Midbrain (tissue), 1 donor: ENCODE measurements around the gene PCDHA9.
"Not testable (repeated sequence)": the region's sequence is repeated elsewhere in the genome, so short reads cannot be mapped to it uniquely, and the experiment has no call there.

Experiments used
- DNase-seq: peaks from one replicate; lab custom pipeline; 2025; lab: John Stamatoyannopoulos, UW

Gene PCDHA9

GRCh38 chr5:140835622-140836510, 12.3 kb upstream of the PCDHA9 start:
- DNase-seq, result no peak

GRCh38 chr5:140840978-140841962, 6.9 kb upstream of the PCDHA9 start, which contains the start of gene PCDHA8:
Gene PCDHA8 (plus strand): TSS chr5:140841187. CDS start chr5:140841322, 135 bp downstream.
- DNase-seq, result peak; percentile 40

DNA sequence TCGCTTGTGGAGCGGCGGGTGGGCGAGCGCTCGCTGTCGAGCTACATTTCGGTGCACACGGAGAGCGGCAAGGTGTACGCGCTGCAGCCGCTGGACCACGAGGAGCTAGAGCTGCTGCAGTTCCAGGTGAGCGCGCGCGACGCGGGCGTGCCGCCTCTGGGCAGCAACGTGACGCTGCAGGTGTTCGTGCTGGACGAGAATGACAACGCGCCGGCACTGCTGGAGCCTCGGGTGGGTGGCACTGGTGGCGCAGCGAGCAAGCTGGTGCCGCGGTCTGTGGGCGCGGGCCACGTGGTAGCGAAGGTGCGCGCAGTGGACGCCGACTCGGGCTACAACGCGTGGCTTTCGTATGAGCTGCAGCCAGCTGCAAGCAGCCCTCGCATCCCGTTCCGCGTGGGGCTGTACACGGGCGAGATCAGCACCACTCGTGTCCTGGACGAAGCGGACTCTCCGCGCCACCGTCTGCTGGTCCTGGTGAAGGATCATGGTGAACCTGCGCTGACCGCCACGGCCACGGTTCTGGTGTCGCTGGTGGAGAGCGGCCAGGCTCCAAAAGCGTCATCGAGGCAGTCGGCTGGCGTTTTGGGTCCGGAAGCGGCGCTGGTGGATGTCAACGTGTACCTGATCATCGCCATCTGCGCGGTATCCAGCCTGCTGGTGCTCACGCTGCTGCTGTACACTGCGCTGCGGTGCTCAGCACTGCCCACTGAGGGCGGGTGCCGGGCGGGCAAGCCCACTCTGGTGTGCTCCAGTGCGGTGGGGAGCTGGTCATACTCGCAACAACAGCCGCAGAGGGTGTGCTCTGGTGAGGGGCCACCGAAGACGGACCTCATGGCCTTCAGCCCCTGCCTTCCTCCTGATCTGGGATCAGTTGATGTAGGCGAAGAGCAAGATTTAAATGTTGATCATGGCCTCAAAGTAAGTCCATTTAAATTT, 5.1 kb upstream of the PCDHA9 start:
- no peak for DNase-seq

DNA sequence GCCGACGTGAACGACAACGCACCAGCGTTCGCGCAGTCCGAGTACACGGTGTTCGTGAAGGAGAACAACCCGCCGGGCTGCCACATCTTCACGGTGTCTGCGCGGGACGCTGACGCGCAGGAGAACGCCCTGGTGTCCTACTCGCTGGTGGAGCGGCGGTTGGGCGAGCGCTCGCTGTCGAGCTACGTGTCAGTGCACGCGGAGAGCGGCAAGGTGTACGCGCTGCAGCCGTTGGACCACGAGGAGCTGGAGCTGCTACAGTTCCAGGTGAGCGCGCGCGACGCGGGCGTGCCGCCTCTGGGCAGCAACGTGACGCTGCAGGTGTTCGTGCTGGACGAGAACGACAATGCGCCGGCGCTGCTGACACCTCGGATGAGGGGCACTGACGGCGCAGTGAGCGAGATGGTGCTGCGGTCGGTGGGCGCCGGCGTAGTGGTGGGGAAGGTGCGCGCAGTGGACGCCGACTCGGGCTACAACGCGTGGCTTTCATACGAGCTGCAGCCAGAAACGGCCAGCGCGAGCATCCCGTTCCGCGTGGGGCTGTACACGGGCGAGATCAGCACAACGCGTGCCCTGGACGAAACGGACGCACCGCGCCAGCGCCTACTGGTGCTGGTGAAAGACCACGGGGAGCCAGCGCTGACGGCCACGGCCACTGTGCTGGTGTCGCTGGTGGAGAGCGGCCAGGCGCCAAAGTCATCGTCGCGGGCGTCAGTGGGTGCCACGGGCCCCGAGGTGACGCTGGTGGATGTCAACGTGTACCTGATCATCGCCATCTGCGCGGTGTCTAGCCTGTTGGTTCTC, 1.9 kb downstream of the PCDHA9 start:
- not testable (repeated sequence) for DNase-seq

- DNase-seq, result peak; percentile 63
Measured at GRCh38 chr5:140855772-140856674, 7.8 kb downstream of the PCDHA9 start, which contains the start of gene PCDHA10. Gene PCDHA10 (plus strand): TSS chr5:140855897. CDS start chr5:140856049, 152 bp downstream.

DNA sequence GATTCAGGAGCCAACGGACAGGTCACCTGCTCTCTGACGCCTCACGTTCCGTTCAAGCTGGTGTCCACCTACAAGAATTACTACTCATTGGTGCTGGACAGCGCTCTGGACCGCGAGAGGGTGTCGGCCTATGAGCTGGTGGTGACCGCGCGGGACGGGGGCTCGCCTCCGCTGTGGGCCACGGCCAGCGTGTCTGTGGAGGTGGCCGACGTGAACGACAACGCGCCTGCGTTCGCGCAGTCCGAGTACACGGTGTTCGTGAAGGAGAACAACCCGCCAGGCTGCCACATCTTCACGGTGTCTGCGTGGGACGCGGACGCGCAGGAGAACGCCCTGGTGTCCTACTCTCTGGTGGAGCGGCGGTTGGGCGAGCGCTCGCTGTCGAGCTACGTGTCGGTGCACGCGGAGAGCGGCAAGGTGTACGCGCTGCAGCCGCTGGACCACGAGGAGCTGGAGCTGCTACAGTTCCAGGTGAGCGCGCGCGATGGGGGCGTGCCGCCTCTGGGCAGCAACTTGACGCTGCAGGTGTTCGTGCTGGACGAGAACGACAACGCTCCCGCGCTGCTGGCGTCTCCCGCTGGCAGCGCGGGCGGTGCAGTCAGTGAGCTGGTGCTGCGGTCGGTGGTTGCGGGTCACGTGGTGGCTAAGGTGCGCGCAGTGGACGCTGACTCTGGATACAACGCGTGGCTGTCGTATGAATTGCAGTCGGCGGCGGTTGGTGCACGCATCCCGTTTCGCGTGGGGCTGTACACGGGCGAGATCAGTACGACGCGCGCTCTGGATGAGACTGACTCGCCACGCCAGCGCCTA, 9.2 kb downstream of the PCDHA9 start:
- no peak for DNase-seq

- DNase-seq, result no peak
Measured at GRCh38 chr5:140857987-140858240, 9.7 kb downstream of the PCDHA9 start.

GRCh38 chr5:140862441-140863295, 14.5 kb downstream of the PCDHA9 start:
- DNase-seq, result no peak

GRCh38 chr5:140868721-140869554, 20.8 kb downstream of the PCDHA9 start, which contains the start of gene PCDHA11:
Gene PCDHA11 (plus strand): TSS chr5:140868957. CDS start chr5:140869104, 147 bp downstream.
- no peak for DNase-seq

DNA sequence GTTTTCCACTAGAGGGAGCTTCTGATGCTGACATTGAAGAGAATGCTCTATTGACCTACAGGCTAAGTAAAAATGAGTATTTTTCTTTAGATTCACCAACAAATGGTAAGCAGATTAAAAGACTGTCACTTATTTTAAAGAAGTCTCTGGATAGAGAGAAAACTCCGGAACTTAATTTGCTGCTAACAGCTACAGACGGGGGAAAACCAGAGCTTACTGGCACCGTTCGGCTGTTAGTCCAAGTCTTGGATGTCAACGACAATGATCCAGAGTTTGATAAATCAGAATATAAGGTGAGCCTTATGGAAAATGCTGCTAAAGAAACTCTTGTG, 21.3 kb downstream of the PCDHA9 start:
- DNase-seq, result no peak

DNA sequence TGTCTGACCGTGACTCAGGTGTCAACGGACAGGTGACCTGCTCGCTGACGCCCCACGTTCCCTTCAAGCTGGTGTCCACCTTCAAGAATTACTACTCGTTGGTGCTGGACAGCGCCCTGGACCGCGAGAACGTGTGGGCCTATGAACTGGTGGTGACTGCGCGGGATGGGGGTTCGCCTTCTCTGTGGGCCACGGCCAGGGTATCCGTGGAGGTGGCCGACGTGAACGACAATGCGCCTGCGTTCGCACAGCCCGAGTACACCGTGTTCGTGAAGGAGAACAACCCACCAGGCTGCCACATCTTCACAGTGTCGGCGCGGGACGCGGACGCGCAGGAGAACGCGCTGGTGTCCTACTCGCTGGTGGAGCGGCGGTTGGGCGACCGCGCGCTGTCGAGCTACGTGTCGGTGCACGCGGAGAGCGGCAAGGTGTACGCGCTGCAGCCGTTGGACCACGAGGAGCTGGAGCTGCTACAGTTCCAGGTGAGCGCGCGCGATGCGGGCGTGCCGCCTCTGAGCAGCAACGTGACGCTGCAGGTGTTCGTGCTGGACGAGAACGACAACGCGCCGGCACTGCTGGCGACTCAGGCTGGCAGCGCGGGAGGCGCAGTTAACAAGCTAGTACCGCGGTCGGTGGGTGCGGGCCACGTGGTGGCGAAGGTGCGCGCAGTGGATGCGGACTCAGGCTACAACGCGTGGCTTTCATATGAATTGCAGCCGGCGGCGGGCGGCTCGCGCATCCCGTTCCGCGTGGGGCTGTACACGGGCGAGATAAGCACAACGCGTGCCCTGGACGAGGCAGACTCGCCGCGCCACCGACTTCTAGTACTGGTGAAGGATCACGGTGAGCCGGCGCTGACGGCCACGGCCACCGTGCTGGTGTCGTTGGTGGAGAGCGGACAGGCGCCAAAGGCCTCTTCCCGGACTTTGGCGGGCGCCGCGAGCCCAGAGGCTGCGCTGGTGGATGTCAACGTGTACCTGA, 22.3 kb downstream of the PCDHA9 start:
- no peak for DNase-seq

- peak; percentile 3 for DNase-seq
Measured at GRCh38 chr5:140875085-140876065, 27.2 kb downstream of the PCDHA9 start, which contains the start of gene PCDHA12. Gene PCDHA12 (plus strand): TSS chr5:140875308. CDS start chr5:140875473, 165 bp downstream.

DNA sequence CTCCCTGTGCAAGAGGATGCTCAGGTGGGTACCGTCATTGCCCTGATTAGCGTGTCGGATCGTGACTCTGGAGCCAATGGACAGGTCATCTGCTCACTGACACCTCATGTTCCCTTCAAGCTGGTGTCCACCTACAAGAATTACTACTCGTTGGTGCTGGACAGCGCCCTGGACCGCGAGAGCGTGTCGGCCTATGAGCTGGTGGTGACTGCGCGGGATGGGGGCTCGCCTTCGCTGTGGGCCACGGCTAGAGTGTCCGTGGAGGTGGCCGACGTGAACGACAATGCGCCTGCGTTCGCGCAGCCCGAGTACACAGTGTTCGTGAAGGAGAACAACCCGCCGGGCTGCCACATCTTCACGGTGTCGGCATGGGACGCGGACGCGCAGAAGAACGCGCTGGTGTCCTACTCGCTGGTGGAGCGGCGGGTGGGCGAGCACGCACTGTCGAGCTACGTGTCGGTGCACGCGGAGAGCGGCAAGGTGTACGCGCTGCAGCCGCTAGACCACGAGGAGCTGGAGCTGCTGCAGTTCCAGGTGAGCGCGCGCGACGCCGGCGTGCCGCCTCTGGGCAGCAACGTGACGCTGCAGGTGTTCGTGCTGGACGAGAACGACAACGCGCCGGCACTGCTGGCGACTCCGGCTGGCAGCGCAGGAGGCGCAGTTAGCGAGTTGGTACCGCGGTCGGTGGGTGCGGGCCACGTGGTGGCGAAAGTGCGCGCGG, 28.5 kb downstream of the PCDHA9 start:
- not testable (repeated sequence) for DNase-seq

- no peak for DNase-seq
Measured at GRCh38 chr5:140877262-140877581, 29.0 kb downstream of the PCDHA9 start.
